Suprapubic skin (tissue), 4 donors: ENCODE measurements around the gene POLR1H. TPM values are rescaled to one million over a fixed set of nuclear protein-coding genes. Genes with fewer than 3 reads are reported as not detected.

Experiments used
- DNase-seq, 2 donors: peaks; one replicate each; pipeline ENCODE4 v3.0.0-alpha.2; 2019; ENCODE audit warnings: low spot score in 2 of 2
- H3K27ac ChIP-seq: fragments of 200-600 bp; sonication (generic); one replicate; pipeline ENCODE4 v1.5.1; 2019
- H3K27me3 ChIP-seq: fragments of 200-600 bp; sonication (generic); one replicate; pipeline ENCODE4 v1.5.1; 2019
- H3K36me3 ChIP-seq: fragments of 200-600 bp; sonication (generic); one replicate; pipeline ENCODE4 v1.5.1; 2019
- H3K4me1 ChIP-seq: fragments of 200-600 bp; sonication (generic); one replicate; pipeline ENCODE4 v1.5.1; 2019
- H3K4me3 ChIP-seq: fragments of 200-600 bp; sonication (generic); one replicate; pipeline ENCODE4 v1.5.1; 2019; ENCODE audit warnings: mild to moderate bottlenecking
- H3K9me3 ChIP-seq: fragments of 200-600 bp; sonication (generic); one replicate; pipeline ENCODE4 v1.5.1; 2019
- EP300 ChIP-seq: sonication (generic); formaldehyde crosslinking; IDR thresholded peaks from one replicate; pipeline ENCODE4 v1.6.1; 2017; ENCODE audit warnings: antibody characterized with exemption
- POLR2A ChIP-seq, 2 donors: fragments of 450-650 bp; IDR thresholded peaks; one replicate each; pipeline ENCODE4 v1.6.1; 2017; ENCODE audit warnings: antibody characterized with exemption in 2 of 2, mild to moderate bottlenecking in 2 of 2, moderate library complexity in 2 of 2
- POLR2AphosphoS5 ChIP-seq, 3 donors: sonication (generic); formaldehyde crosslinking; IDR thresholded peaks; one replicate each; pipeline ENCODE4 v1.6.1; 2017; ENCODE audit warnings: antibody characterized with exemption in 3 of 3
- WGBS: methylation state at CpG from one replicate; pipeline ENCODE4 v1.1.5; 2018; 5-methylcytosine and 5-hydroxymethylcytosine counted together
- total RNA-seq, 4 donors: library from RNA; depleted of rRNA; stranded (reverse); fragments of >200 nt; gene quantifications; one replicate each; pipeline ENCODE4 v1.1.0, GENCODE V29; 2016
- TF ChIP-seq, protein P1 (sequence below), 2 donors: fragments of 200-600 bp in 1 of 2; fragments of 450-650 bp in 1 of 2; sonication (generic) in 1 of 2; IDR thresholded peaks; one replicate each; pipeline ENCODE4 v1.5.1; 2016 to 2019; ENCODE audit warnings: antibody characterized with exemption in 2 of 2, mild to moderate bottlenecking in 1 of 2, moderate library complexity in 1 of 2

POLR1H gene
- total RNA-seq, 4 donors from 2014 or later: 16.7 to 23.9 (median 21.6) TPM

DNA sequence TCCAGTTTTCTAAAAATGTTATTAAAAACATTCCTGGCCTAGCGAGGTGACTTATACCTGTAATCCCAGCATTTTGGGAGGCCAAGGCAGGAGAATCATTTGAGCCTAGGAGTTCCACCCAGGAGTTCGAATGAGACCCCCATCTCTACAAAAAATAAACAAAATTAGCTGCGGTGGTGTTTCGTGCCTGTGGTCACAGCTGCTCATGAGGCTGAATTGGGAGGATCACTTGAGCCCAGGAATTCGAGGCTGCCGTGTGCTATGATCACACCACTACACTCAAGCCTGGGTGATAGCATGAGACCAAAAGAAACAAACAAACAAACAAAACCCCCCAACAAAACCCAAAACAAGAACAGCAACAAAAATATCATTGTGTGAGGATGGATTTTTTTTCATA lies 19.8 kb upstream of the POLR1H start:
- 92% methylated on average over 6 of the region's 6 CpGs for WGBS
- TF ChIP-seq, protein P1, sequence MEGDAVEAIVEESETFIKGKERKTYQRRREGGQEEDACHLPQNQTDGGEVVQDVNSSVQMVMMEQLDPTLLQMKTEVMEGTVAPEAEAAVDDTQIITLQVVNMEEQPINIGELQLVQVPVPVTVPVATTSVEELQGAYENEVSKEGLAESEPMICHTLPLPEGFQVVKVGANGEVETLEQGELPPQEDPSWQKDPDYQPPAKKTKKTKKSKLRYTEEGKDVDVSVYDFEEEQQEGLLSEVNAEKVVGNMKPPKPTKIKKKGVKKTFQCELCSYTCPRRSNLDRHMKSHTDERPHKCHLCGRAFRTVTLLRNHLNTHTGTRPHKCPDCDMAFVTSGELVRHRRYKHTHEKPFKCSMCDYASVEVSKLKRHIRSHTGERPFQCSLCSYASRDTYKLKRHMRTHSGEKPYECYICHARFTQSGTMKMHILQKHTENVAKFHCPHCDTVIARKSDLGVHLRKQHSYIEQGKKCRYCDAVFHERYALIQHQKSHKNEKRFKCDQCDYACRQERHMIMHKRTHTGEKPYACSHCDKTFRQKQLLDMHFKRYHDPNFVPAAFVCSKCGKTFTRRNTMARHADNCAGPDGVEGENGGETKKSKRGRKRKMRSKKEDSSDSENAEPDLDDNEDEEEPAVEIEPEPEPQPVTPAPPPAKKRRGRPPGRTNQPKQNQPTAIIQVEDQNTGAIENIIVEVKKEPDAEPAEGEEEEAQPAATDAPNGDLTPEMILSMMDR (IDR thresholded peaks at IDR 0.05): no peak
- no peak for TF ChIP-seq POLR2A (IDR thresholded peaks at IDR 0.05)
- no peak for DNase-seq

DNA sequence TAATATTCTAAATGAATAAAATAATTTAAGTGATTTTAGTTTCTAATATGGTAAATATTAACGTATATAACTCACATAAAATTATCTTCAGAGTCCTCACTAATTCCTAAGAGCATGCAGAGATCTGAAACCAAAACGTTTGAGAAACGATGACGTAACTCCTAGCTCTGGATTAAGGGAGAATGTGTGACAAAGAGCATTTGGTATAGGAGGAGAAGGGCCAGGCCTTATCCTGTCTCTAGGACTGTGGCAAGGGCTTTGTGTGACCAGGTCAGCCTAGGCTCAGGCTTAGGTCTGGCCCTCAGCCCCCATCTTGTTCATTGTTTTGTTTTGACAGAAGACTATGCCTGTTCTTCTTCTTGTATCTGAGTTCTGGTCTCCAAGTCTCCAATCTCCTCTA lies 19.2 kb upstream of the POLR1H start:
- no peaks in the 10 kb centered on the region for H3K9me3 ChIP-seq
- no peaks in the 10 kb centered on the region for H3K4me1 ChIP-seq
- H3K27ac ChIP-seq: no peak overlapping the region
- H3K27me3 ChIP-seq: no peaks in the 10 kb centered on the region
- TF ChIP-seq, protein P1 (IDR thresholded peaks at IDR 0.05): no peak
- TF ChIP-seq POLR2A (IDR thresholded peaks at IDR 0.05): no peak
- TF ChIP-seq EP300: no peak
- TF ChIP-seq POLR2AphosphoS5 (IDR thresholded peaks at IDR 0.05): no peak
- no peak for DNase-seq
- 74% methylated on average over 4 of the region's 4 CpGs for WGBS
- no peaks in the 10 kb centered on the region for H3K36me3 ChIP-seq
- H3K4me3 ChIP-seq: no peak overlapping the region

More for the DNA sequence above, 19.8 kb upstream of the POLR1H start:
- no peaks in the 10 kb centered on the region for H3K4me1 ChIP-seq
- H3K9me3 ChIP-seq: no peaks in the 10 kb centered on the region
- H3K4me3 ChIP-seq: no peak overlapping the region
- H3K36me3 ChIP-seq: no peaks in the 10 kb centered on the region
- H3K27me3 ChIP-seq: no peaks in the 10 kb centered on the region
- H3K27ac ChIP-seq: no peak overlapping the region

DNA sequence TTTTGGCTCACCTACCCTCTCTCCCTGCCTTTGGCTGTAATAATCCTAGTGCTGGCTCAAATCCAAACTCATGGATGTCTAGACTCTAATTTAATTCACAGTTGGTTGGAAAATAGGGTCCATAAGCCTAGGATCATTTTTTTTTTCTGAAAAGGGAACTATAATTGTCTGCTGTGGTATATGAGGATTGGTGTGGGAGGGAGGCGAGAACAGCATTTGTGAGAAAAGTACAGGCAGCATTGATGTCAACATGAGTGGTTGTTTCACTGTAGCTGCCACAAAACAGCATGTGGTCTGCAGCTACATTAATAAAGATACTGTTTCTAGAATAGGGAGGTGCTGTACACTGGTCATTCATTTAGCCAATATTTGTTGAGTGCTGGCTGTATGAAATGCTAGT lies 18.6 kb upstream of the POLR1H start:
- whole genome bisulfite sequencing: 100% methylated on average over 1 of the region's 1 CpG
- Histone ChIP-seq H3K4me3 (no peak overlapping the region), H3K9me3 (no peaks in the 10 kb centered on the region), H3K27ac (no peak overlapping the region), H3K4me1 (no peaks in the 10 kb centered on the region), H3K36me3 (no peaks in the 10 kb centered on the region), H3K27me3 (no peaks in the 10 kb centered on the region)
- TF ChIP-seq EP300 (no peak), POLR2A (IDR thresholded peaks at IDR 0.05) (no peak), POLR2AphosphoS5 (IDR thresholded peaks at IDR 0.05) (no peak)
- TF ChIP-seq, protein P1 (IDR thresholded peaks at IDR 0.05): no peak
- DNase-seq: no peak

DNA sequence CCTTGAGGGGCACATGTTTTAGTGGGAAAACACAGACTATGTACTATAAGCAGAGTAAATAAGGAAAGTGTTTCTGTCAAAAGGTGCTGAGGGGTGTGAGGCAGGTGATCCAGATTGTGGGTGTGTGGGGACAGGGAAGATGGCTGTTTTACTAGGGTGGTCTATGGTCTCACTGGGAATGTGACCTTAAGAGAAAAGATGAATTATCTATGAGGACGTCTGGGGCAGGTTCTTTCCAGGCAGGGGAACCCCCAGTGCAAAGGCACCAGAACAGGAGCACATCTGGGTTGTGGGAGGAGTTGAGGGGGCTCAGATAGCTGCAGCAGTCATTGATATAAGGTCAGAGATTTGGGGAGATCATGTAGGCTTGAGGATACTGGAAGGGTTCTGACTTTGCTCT lies 18.2 kb upstream of the POLR1H start:
- no peak for DNase-seq
- Histone ChIP-seq H3K4me1 (no peaks in the 10 kb centered on the region), H3K36me3 (no peaks in the 10 kb centered on the region), H3K27me3 (no peaks in the 10 kb centered on the region), H3K9me3 (no peaks in the 10 kb centered on the region), H3K4me3 (no peak overlapping the region), H3K27ac (no peak overlapping the region)
- WGBS: 35% methylated on average over 1 of the region's 1 CpG
- TF ChIP-seq POLR2AphosphoS5 (IDR thresholded peaks at IDR 0.05): no peak
- TF ChIP-seq, protein P1 (IDR thresholded peaks at IDR 0.05): no peak
- TF ChIP-seq EP300: no peak
- no peak for TF ChIP-seq POLR2A (IDR thresholded peaks at IDR 0.05)

DNA sequence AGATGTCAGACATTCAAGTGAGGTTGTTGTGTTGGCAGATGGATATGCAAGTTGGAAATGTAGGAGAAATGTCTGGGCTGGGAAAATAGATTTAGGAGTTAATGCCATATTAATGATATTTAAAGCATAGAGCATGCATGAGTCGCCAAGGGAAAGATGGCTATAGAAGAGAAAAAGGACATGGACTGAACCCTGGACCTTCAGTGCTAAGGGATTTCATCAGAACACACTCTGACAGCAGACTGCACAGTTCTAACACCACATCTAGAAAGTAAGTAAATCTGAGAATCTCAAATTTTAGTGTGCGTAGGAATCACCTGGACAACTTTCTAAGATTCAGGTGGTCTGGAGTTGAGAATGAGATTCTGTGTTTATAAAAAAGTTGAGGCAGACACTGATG lies 17.3 kb upstream of the POLR1H start:
- TF ChIP-seq POLR2AphosphoS5 (IDR thresholded peaks at IDR 0.05) (no peak), EP300 (no peak), POLR2A (IDR thresholded peaks at IDR 0.05) (no peak)
- TF ChIP-seq, protein P1 (IDR thresholded peaks at IDR 0.05): no peak
- no peaks in the 10 kb centered on the region for H3K4me1 ChIP-seq
- no peaks in the 10 kb centered on the region for H3K9me3 ChIP-seq
- no peak overlapping the region for H3K4me3 ChIP-seq
- no peaks in the 10 kb centered on the region for H3K36me3 ChIP-seq
- no peak overlapping the region for H3K27ac ChIP-seq
- no peaks in the 10 kb centered on the region for H3K27me3 ChIP-seq
- WGBS: 98% methylated on average over 2 of the region's 2 CpGs
- DNase-seq: no peak
